Measurements from ENCODE around the gene NOS1.

- TF ChIP-seq CTCF (conservative IDR thresholded peaks at IDR 0.05 in 1 of 2, IDR thresholded peaks at IDR 0.05 in 1 of 2; ENCODE audit: low read depth in 1 of 2, low read length in 2 of 2) (no peak), EZH2 (IDR thresholded peaks at IDR 0.05; ENCODE audit: low read length, missing control alignments) (no peak)
Measured at GRCh38 chr12:117408161-117408791, 46.9 kb upstream of the NOS1 start.

All from fibroblast of lung (primary cell).